Esophagus squamous epithelium (tissue), 4 donors: ENCODE measurements around the gene TMCC3.
"Not testable (repeated sequence)": the region's sequence is repeated elsewhere in the genome, so short reads cannot be mapped to it uniquely, and the experiment has no call there.

Source experiments
- CTCF ChIP-seq, 6 experiments: fragments of 450-650 bp in 4 of 6; fragments of 200-600 bp in 2 of 6; sonication (generic) in 2 of 6; IDR thresholded peaks; one replicate each; pipeline ENCODE4 v1.5.1; 2016 to 2019; ENCODE audit warnings: antibody characterized with exemption in 6 of 6, mild to moderate bottlenecking in 4 of 6, moderate library complexity in 4 of 6
- POLR2A ChIP-seq, 4 donors: fragments of 450-650 bp; IDR thresholded peaks; one replicate each; pipeline ENCODE4 v1.6.1; 2017; ENCODE audit warnings: antibody characterized with exemption in 4 of 4, mild to moderate bottlenecking in 4 of 4, moderate library complexity in 3 of 4

GRCh38 chr12:94692826-94693225 is 42.5 kb upstream of the TMCC3 start:
- not testable (repeated sequence) for TF ChIP-seq CTCF, POLR2A (IDR thresholded peaks at IDR 0.05)
